ENCODE data around the gene PGLYRP4.

The PGLYRP4 gene

DNA sequence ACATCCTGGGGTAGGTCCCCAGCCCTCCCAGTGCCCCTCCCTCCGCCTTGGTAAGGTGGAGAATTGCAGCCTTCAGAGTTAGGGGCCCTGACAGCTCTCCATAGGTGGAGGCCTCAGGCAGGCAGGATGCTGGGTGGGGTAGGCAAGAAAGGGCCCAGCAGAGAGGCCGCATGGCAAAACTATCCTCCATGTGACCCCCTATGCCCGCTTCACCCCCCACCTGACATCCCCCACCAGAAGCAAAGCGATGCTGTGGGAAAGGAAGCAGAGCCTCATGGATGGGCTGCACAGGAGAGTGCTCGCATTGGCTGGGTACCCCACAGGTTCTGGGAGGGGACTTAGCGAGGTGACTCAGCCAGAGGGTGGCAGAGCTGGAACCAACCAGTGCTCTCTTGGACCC, 10.6 kb upstream of the PGLYRP4 start:
- POLR2A ChIA-PET, result no interaction called here
- no peak for DNase-seq (ENCODE audit: extremely low spot score)
- CTCF ChIA-PET, result interaction anchor here (2.9 kb wide), 1 partner anchor 136 kb away, joined by 16 read pairs; no protein-coding TSS in a partner anchor
- TF ChIP-seq BHLHE40 (IDR thresholded peaks at IDR 0.05; ENCODE audit: borderline replicate concordance), result no peak
- TF ChIP-seq TARDBP (IDR thresholded peaks at IDR 0.05), result no peak
- TF ChIP-seq, protein P1, sequence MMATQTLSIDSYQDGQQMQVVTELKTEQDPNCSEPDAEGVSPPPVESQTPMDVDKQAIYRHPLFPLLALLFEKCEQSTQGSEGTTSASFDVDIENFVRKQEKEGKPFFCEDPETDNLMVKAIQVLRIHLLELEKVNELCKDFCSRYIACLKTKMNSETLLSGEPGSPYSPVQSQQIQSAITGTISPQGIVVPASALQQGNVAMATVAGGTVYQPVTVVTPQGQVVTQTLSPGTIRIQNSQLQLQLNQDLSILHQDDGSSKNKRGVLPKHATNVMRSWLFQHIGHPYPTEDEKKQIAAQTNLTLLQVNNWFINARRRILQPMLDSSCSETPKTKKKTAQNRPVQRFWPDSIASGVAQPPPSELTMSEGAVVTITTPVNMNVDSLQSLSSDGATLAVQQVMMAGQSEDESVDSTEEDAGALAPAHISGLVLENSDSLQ (IDR thresholded peaks at IDR 0.05), result no peak
- no peak for TF ChIP-seq SUZ12 (IDR thresholded peaks at IDR 0.05)
- no peak for TF ChIP-seq ZNF384 (IDR thresholded peaks at IDR 0.05)
- TF ChIP-seq ARNT (IDR thresholded peaks at IDR 0.05), result no peak
- TF ChIP-seq FOXA1 (IDR thresholded peaks at IDR 0.05), result no peak
- no peak for TF ChIP-seq ELF4 (IDR thresholded peaks at IDR 0.05)
- no peak for TF ChIP-seq NFRKB (IDR thresholded peaks at IDR 0.05)

DNA sequence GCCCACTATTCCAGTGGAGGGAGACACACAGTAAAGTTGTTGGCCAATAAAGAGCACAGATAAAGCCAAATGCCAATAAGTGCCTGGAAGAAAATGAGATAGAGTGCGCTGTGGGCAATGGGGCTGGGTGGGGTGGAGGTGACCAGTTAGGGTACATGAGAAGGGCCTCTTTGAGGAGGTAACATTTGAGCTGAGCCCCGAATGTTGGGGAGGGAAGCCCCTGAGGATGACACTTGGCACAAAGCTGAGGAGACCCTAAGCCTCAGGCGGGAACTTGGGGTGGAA, 10.0 kb upstream of the PGLYRP4 start:
- ChIA-PET POLR2A (no interaction called here), CTCF (interaction anchor here (0.5 to 2.9 kb wide), 2 partner anchors 136 to 284 kb away, joined by 3 to 16 read pairs; no protein-coding TSS in a partner anchor)
- no peak for DNase-seq (ENCODE audit: extremely low spot score)
- TF ChIP-seq SUZ12 (IDR thresholded peaks at IDR 0.05) (no peak), ZNF384 (IDR thresholded peaks at IDR 0.05) (no peak), HDGF (IDR thresholded peaks at IDR 0.05; ENCODE audit: borderline replicate concordance) (no peak), FOXA1 (IDR thresholded peaks at IDR 0.05) (no peak), L3MBTL2 (conservative IDR thresholded peaks at IDR 0.05) (no peak), FOXK2 (IDR thresholded peaks at IDR 0.05) (no peak), TARDBP (IDR thresholded peaks at IDR 0.05) (no peak), FOXM1 (IDR thresholded peaks at IDR 0.05; ENCODE audit: borderline replicate concordance) (no peak), ELF4 (IDR thresholded peaks at IDR 0.05) (no peak), LEF1 (IDR thresholded peaks at IDR 0.05; ENCODE audit: borderline replicate concordance) (no peak), NFRKB (IDR thresholded peaks at IDR 0.05) (no peak), CTBP1 (IDR thresholded peaks at IDR 0.05; ENCODE audit: borderline replicate concordance) (no peak), BHLHE40 (IDR thresholded peaks at IDR 0.05; ENCODE audit: borderline replicate concordance) (no peak), SP1 (IDR thresholded peaks at IDR 0.05) (no peak)

DNA sequence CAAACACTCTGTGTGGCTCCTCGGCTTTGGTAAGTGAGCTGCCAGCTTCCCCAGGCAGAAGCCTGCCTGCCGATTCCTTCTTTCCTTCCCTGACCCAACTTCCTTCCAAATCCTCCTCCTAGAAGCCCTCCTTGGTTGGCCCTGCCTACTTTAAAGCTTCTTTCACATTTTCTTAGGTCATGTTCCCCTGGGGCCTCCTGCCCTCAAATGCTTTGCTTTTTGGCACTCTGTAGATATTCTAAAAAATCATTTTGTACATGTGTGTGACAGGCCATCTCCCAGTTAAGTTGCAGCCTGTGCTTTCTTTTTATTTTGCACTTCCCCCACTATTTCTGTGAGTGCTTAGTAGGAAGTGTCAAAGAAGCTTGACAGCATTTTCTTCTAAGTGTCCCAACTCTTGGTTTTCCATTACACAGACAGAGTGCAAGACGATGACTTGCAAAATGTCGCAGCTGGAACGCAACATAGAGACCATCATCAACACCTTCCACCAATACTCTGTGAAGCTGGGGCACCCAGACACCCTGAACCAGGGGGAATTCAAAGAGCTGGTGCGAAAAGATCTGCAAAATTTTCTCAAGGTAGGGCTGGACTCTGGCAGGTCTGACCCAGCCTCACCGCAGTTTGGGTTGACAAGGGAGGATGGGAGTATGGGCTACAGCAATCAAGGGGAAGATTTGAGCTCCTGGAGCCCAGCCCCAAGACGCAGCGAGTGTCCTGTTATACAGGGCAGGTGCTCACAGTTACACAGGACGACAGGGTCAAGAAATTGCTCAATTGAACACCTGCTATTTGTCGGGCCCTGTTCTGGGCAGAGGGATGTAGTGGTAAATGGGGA, 9.4 kb upstream of the PGLYRP4 start, which contains the start of gene S100A9:
S100A9 (plus strand) TSS at position 2 of the 838 bp plus-strand sequence; CDS start at position 432, 430 bp downstream.
- CTCF ChIA-PET, result interaction anchor here (0.5 to 2.9 kb wide), 2 partner anchors 137 to 285 kb away, joined by 3 to 16 read pairs; no protein-coding TSS in a partner anchor
- TF ChIP-seq TARDBP (IDR thresholded peaks at IDR 0.05), result no peak
- no peak for TF ChIP-seq ZNF384 (IDR thresholded peaks at IDR 0.05)
- TF ChIP-seq CTBP1 (IDR thresholded peaks at IDR 0.05; ENCODE audit: borderline replicate concordance), result no peak
- no peak for TF ChIP-seq BHLHE40 (IDR thresholded peaks at IDR 0.05; ENCODE audit: borderline replicate concordance)
- TF ChIP-seq FOXK2 (IDR thresholded peaks at IDR 0.05), result no peak
- no peak for TF ChIP-seq SP1 (IDR thresholded peaks at IDR 0.05)
- TF ChIP-seq ELF4 (IDR thresholded peaks at IDR 0.05), result no peak
- TF ChIP-seq HDGF (IDR thresholded peaks at IDR 0.05; ENCODE audit: borderline replicate concordance), result no peak
- TF ChIP-seq FOXM1 (IDR thresholded peaks at IDR 0.05; ENCODE audit: borderline replicate concordance), result no peak
- TF ChIP-seq, protein P1 (IDR thresholded peaks at IDR 0.05), result no peak
- no peak for TF ChIP-seq ARNT (IDR thresholded peaks at IDR 0.05)
- no peak for TF ChIP-seq LEF1 (IDR thresholded peaks at IDR 0.05; ENCODE audit: borderline replicate concordance)
- no peak for TF ChIP-seq NFRKB (IDR thresholded peaks at IDR 0.05)
- TF ChIP-seq L3MBTL2 (conservative IDR thresholded peaks at IDR 0.05), result no peak
- TF ChIP-seq FOXA1 (IDR thresholded peaks at IDR 0.05), result no peak
- no peak for TF ChIP-seq SUZ12 (IDR thresholded peaks at IDR 0.05)
- no peak for DNase-seq (ENCODE audit: extremely low spot score)
- POLR2A ChIA-PET, result no interaction called here

DNA sequence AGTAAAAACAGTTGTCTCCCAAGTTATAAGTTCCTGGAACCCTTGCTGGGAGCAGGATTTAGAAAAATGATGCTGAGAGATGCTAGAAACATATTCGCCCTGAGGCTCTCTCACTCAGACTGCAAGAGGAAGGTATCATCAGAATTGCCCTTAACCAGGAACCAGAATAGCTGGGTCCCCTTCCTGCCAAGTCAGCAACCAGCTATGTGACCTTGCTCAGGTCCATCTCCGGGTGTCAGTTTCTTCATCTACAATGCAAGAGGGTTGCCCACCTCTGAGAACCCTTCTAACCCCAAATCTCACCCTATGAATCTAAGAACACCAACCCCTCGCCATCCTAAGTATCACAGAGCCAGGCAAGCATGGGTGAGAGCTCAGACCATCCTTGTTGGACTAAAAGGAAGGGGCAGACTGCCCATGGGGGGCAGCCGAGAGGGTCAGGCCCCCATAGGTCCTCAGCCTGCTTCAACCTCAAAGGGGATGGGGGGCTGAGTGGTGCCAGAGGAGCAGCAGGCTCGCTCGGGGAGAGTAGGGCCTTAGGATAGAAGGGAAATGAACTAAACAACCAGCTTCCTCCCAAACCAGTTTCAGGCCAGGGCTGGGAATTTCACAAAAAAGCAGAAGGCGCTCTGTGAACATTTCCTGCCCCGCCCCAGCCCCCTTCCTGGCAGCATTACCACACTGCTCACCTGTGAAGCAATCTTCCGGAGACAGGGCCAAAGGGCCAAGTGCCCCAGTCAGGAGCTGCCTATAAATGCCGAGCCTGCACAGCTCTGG, 8.6 kb upstream of the PGLYRP4 start:
- POLR2A ChIA-PET, result no interaction called here
- TF ChIP-seq, protein P1 (IDR thresholded peaks at IDR 0.05), result no peak
- TF ChIP-seq BHLHE40 (IDR thresholded peaks at IDR 0.05; ENCODE audit: borderline replicate concordance) (no peak), SP1 (IDR thresholded peaks at IDR 0.05) (no peak), LEF1 (IDR thresholded peaks at IDR 0.05; ENCODE audit: borderline replicate concordance) (no peak), SUZ12 (IDR thresholded peaks at IDR 0.05) (no peak), HDGF (IDR thresholded peaks at IDR 0.05; ENCODE audit: borderline replicate concordance) (no peak), ARNT (IDR thresholded peaks at IDR 0.05) (no peak), ELF4 (IDR thresholded peaks at IDR 0.05) (no peak), FOXM1 (IDR thresholded peaks at IDR 0.05; ENCODE audit: borderline replicate concordance) (no peak), ZNF384 (IDR thresholded peaks at IDR 0.05) (no peak), NFRKB (IDR thresholded peaks at IDR 0.05) (no peak), FOXK2 (IDR thresholded peaks at IDR 0.05) (no peak), CTBP1 (IDR thresholded peaks at IDR 0.05; ENCODE audit: borderline replicate concordance) (no peak)
- no peak for DNase-seq (ENCODE audit: extremely low spot score)
- CTCF ChIA-PET, result interaction anchor here (2.9 kb wide), 1 partner anchor 138 kb away, joined by 16 read pairs; no protein-coding TSS in a partner anchor

DNA sequence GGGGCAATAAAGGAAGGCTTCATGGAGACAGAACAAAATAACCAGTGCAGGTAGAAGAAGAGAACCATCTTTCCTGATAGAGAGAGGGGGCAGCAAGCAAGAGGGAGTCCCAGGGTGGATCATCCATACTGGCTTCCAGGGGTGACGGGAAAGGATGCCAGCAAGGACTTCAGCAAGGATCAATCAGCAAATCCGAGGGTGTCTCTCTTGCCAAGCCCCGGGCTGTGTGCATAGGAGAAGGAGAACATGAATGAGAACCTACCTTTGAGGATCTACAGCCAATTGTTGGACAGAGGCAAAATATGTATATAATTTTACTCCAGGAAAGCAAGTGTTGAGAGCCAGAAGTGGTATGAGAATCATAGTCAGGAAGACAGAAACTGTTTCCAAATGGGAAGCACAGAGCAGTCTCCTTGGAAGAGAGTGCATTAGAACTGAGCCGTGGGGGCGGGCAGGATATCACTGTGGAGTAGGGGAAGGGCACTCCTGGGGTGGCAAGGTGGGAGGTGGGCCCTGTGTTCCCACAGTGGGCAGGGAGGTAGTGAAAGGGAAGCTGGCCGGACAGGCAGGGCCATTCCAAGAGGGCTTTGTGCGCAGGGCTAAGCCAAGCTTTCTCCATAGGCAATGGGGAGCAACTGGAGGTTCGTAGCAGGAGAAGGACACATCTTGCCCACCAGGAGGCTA, 7.9 kb upstream of the PGLYRP4 start:
- no peak for TF ChIP-seq ARNT (IDR thresholded peaks at IDR 0.05)
- TF ChIP-seq LEF1 (IDR thresholded peaks at IDR 0.05; ENCODE audit: borderline replicate concordance), result no peak
- TF ChIP-seq NFRKB (IDR thresholded peaks at IDR 0.05), result no peak
- no peak for TF ChIP-seq FOXK2 (IDR thresholded peaks at IDR 0.05)
- POLR2A ChIA-PET, result no interaction called here
- DNase-seq (ENCODE audit: extremely low spot score), result no peak
- CTCF ChIA-PET, result interaction anchor here (1.6 to 8.4 kb wide), 3 partner anchors 138 to 142 kb away, joined by 9 to 98 read pairs (median 16); no protein-coding TSS in a partner anchor
